ENCODE results near the gene PRELID3B.
A peak's percentile ranks its signal among the peaks of the same experiment; 100 is the strongest.

Gene PRELID3B

DNA sequence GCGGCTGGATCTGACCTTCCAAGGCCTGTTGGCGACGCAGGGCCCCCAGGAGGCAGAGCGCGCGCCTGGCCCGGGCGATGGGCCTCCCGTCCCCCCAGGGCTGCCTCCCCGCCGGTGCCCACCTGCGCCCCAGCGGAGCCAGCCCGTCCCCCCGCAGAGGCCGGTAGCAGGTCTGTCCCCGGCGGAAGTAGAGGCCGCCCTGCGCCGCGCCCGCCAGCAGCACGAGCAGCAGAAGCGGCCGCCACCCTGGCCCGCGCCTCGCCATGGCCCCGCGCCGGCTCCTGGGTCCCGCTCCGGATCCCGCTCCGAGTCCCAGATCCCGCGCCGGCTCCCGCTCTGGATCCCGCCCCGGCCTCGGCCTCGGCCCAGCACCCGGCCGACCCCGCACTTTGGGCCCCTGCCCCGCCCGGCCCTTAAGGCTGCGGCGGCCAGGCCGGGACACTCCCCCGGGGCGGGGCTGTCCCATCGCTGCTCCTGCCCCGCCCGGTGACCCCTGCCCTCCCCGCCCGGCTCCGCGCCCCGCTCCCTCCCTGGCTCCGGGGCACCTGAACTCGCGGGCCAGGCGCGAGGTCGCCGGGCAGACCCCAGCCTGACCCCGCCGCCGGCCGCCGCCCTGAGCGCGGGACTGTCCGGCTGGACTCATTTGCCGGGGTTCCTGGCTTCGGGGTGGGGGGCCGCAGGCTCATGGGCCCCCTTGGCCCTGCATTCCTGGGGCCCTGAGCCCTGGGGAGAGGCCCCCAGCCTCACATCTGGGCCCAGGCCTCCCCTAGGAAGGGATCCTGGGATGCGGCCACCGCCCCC lies 35.5 kb downstream of the PRELID3B start, which contains the start of gene CTSZ:
TSS of gene CTSZ (minus strand) at position 391 of the 801 bp plus-strand sequence. CDS start at position 265, 126 bp downstream.
- TF ChIP-seq, protein P1, sequence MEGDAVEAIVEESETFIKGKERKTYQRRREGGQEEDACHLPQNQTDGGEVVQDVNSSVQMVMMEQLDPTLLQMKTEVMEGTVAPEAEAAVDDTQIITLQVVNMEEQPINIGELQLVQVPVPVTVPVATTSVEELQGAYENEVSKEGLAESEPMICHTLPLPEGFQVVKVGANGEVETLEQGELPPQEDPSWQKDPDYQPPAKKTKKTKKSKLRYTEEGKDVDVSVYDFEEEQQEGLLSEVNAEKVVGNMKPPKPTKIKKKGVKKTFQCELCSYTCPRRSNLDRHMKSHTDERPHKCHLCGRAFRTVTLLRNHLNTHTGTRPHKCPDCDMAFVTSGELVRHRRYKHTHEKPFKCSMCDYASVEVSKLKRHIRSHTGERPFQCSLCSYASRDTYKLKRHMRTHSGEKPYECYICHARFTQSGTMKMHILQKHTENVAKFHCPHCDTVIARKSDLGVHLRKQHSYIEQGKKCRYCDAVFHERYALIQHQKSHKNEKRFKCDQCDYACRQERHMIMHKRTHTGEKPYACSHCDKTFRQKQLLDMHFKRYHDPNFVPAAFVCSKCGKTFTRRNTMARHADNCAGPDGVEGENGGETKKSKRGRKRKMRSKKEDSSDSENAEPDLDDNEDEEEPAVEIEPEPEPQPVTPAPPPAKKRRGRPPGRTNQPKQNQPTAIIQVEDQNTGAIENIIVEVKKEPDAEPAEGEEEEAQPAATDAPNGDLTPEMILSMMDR (IDR thresholded peaks at IDR 0.05; ENCODE audit: insufficient read depth, low read depth, low read length, missing control alignments): no peak
- peak within 1 kb of the TSS; percentile 82 for H3K4me3 ChIP-seq (ENCODE audit: low read depth, low read length)
- peak; percentile 80 for DNase-seq (ENCODE audit: low read depth)

DNA sequence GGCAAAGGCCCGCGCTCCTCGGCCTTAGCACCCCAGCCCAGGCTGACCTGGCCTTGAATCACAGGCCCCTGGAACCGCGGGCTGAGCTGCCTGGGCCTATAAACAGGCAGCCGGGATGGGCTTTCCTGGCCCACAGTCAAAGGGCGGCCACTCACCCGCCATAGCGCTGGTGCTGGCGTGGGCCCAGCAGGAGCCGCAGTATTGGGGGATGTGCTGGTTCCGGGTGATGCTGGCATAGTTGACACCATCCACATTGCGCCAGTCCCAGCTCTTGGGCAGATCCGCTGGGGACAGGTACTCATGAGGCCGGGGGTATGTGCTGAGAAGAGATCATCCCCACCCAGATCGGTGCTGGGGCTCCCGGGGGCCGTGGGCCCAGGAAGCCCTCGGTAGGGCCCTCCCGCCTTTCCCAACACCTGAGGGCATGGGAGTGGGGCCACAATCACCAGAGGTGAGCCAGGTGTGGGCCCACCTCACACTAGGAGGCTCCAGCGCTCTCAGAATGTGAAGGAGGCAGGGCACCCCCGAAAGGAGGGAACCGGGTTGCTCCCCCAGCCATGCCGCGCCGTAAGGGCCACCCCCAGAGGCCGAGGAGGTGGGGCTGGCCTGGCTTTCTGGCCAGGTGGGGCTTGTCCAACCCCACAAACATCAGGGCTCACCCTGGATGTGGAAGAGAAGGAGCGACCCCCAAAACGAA lies 36.3 kb downstream of the PRELID3B start:
- TF ChIP-seq, protein P1 (IDR thresholded peaks at IDR 0.05; ENCODE audit: insufficient read depth, low read depth, low read length, missing control alignments): no peak
- peak; percentile 48 for DNase-seq (ENCODE audit: low read depth)
- peak overlapping the region; percentile 82 for H3K4me3 ChIP-seq (ENCODE audit: low read depth, low read length)

DNA sequence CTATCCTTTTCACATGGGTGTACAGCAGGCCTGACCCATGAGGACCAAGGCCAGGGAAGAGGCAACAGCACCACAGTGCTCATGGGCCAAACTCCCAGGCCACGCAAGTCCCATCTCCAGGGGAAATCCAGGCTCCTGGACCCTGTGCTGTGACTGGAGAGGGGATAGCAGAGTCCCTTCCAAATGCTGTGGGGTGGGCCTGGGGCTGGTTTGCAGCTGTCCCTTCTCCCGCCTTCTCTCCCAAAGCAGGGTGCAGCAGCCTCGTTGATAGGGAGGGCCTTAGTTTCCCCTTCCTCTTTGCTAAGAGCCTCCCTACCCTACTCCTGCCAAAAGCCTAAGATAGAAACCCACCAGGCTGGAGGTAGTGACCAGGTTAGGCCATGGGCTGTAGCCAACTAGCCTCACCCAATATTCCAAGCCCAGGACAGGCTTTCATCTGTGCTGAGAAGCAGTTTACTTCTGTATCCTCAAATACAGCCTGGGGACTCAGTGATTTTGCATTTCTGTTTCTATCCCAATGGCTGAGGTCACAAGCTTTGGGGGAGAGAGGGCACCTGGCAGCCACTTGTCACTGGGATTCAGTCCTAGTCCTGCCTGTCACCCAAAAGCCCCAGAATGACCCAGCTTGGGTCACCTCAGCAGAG lies 36.9 kb downstream of the PRELID3B start:
- DNase-seq (ENCODE audit: low read depth): no peak
- peak overlapping the region; percentile 82 for H3K4me3 ChIP-seq (ENCODE audit: low read depth, low read length)
- TF ChIP-seq, protein P1 (IDR thresholded peaks at IDR 0.05; ENCODE audit: insufficient read depth, low read depth, low read length, missing control alignments): no peak

DNA sequence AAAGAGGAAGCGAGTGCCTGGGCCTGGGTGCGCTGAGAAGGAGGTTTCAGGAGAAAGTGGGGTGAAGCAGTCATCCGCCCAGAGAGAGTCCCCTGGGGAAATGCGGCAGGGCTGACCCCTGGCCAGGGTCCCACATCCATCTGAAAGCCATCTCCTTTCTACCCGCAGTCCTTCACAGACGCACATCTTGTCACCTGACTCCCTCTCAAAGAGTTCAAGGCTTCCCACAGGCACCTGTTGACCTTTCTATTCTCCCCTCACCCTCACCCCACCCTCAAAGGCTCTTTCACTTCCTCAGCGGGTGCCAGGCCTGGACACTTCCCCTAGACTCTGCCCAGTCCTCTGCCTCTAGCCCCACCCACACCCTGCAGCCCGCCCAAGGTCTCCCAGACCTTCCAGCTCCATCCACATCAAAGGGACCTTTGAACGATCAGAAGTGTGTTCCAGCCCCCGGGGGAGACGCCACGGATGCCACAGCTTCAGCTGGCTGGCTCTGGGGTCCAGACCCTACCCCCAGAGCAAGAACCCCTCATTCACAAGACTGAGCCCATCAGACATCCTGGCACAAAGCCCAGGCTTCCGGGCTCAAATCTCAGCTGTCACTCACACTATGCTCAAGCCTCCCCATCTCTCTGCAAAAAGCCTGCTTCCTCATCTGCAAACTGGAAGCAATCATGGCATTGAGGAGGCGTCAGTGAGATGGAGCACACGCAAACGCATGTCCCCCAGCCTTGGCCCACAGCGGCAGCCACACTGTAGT lies 37.6 kb downstream of the PRELID3B start:
- H3K4me3 ChIP-seq (ENCODE audit: low read depth, low read length): peak overlapping the region; percentile 82
- peak; percentile 96 for DNase-seq (ENCODE audit: low read depth)
- TF ChIP-seq, protein P1 (IDR thresholded peaks at IDR 0.05; ENCODE audit: insufficient read depth, low read depth, low read length, missing control alignments): no peak

DNA sequence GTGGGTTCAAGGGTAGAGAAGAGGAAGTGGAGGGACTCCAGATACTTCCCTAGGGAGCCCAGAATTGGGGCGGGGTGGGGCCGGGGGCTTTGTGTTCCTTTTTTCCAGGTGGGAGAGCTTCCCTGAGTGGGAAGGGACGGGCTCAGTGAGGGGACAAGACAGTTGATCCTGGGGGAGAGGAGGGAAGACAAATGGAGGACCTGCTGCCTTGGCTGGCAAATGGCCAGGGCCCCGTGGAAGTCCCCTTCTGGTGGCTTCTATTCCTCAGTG lies 38.2 kb downstream of the PRELID3B start:
- no peak for DNase-seq (ENCODE audit: low read depth)
- TF ChIP-seq, protein P1 (IDR thresholded peaks at IDR 0.05; ENCODE audit: insufficient read depth, low read depth, low read length, missing control alignments): no peak
- peak overlapping the region; percentile 82 for H3K4me3 ChIP-seq (ENCODE audit: low read depth, low read length)

DNA sequence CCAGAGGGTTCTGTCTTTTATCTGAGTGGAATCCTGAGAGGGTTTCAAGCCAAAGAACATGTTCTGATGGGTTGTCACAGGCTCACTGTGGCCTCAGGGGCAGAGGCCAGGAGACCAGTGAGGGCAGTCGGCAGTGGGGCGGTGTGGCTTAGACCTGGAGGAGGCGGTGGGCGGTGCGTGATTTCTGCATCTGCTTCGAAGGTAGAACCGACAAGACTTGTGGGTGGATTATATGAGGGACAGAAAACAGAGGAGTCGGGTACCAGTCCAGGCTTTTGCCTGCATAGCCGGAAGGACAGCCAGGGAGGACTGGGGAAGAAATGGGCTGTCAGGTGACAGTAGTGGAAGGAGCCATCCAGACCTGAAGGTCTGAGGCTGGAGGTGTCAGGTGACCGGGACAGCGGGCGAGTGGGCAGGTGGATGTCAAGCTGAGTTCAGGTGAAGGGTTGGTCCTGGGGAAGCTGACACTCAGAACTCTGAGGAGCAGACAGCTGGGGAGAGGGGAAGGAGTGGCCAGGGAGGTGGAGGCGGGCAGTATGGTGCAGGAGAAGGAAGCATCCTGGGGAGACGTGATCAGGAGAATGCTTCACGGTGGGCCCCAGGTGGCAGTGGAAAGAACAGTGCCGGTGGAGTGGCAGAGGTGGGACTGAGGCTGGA lies 38.6 kb downstream of the PRELID3B start:
- peak overlapping the region; percentile 82 for H3K4me3 ChIP-seq (ENCODE audit: low read depth, low read length)
- DNase-seq (ENCODE audit: low read depth): no peak
- TF ChIP-seq, protein P1 (IDR thresholded peaks at IDR 0.05; ENCODE audit: insufficient read depth, low read depth, low read length, missing control alignments): no peak

All from GM12865 (cell line).